WI38 (cell line): ENCODE results near the gene PRPSAP1.

Experiments used
- H3K4me3 ChIP-seq: 2 replicates; pipeline ENCODE4 v1.5.1; 2011; ENCODE audit warnings: low read depth, mild to moderate bottlenecking, control low read depth, low read length
- TF ChIP-seq, protein P1 (sequence below): IDR thresholded peaks from 2 replicates; pipeline ENCODE4 v1.5.1; 2012; ENCODE audit warnings: low read depth, mild to moderate bottlenecking, control low read depth, low read length

Gene PRPSAP1

DNA sequence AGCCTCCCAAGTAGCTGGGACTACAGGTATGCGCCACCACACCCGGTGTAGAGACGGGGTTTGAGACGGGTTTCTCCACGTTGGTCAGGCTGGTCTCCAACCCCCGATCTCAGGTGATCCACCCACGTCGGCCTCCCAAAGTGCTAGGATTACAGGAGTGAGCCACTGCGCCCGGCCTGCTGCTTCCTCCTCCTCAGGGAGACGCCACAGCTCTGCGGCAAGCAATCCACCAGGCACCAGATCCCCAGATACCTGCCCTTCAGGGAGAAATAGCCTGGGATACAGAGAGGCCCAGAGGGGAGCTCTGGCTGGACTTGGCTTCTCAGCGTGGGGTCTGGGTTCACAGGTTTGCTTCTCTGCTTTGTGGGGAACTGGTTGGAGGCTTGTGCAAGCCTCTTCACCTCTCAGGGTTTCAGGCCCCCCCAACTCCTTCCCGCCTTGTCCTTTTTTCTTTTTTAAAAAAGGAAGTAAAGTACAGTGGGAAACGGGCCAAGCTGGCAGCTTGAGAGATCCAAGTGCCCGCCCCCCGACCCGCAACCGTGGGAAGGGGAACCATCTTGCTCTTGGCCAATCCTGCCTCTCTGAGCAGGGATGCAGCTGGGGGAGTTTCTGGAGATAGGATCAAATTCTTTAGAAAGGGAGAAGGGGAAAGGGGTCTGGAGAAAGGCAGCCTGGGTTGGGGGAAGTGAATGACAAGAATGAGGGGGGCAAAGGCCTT is 28.1 kb upstream of the PRPSAP1 start:
- TF ChIP-seq, protein P1, sequence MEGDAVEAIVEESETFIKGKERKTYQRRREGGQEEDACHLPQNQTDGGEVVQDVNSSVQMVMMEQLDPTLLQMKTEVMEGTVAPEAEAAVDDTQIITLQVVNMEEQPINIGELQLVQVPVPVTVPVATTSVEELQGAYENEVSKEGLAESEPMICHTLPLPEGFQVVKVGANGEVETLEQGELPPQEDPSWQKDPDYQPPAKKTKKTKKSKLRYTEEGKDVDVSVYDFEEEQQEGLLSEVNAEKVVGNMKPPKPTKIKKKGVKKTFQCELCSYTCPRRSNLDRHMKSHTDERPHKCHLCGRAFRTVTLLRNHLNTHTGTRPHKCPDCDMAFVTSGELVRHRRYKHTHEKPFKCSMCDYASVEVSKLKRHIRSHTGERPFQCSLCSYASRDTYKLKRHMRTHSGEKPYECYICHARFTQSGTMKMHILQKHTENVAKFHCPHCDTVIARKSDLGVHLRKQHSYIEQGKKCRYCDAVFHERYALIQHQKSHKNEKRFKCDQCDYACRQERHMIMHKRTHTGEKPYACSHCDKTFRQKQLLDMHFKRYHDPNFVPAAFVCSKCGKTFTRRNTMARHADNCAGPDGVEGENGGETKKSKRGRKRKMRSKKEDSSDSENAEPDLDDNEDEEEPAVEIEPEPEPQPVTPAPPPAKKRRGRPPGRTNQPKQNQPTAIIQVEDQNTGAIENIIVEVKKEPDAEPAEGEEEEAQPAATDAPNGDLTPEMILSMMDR, result no peak
- no peak overlapping the region for H3K4me3 ChIP-seq

GRCh38 chr17:76379646-76380376 is 26.1 kb upstream of the PRPSAP1 start:
- TF ChIP-seq, protein P1, result no peak
- no peak overlapping the region for H3K4me3 ChIP-seq

DNA sequence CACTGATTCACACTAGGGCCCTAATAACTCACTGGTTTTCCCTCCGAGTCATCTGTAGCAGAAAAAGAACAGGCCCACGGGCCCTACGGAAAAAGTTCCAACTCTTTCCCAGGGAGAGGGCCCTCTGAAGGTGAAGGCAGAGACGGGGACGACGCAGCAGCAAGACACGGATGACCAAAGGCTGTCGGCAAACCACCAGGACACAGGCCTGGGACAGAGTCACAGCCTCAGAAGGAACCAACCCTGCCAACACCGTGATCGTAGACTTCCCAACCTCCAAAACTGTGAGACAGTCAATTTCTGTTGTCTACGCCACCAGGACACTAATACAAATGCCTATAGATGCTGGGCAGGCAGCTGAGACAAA is 25.5 kb upstream of the PRPSAP1 start:
- no peak overlapping the region for H3K4me3 ChIP-seq
- TF ChIP-seq, protein P1, result no peak

GRCh38 chr17:76378548-76379274 is 25.0 kb upstream of the PRPSAP1 start:
- TF ChIP-seq, protein P1, result no peak
- no peak overlapping the region for H3K4me3 ChIP-seq

DNA sequence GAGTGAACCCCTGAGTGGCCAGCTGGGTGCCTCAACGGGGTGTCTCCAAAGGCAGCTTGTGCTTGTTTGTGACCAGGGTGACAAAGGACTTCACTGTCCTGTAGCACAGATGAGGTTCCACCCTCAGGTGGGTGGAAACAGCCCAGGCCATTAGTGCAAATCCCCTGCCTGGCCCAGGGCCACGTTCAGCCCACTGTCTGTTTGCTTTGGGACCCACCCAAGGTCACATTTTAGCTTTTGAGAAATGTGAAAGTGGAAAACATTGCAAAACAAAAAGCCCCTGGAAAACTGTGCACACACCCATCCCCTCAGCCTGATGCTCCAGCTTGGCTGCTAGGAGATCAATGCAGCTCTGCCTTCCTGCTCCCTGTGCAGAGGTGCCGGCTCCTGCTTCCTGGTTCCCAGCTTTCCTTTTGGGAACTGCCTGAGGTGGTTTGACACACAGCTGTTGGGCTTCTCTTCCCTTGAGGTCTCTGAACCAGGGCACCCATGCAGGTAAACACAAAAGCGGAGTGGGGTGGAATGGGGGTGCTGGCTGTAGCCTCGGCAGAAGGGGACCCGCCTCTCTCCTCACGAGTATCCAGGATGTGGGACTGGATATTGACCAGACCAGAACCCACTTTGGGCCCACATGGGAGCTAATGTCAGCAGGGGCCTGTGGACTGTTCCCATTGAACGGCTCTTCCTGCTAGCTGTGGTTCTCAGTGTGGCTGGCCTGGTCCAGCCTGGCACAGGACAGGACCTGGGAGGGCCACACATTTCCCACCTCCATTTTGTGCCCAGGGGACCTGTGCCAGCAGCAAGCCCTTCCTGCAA is 22.8 kb upstream of the PRPSAP1 start:
- TF ChIP-seq, protein P1, result no peak
- no peak overlapping the region for H3K4me3 ChIP-seq

GRCh38 chr17:76371656-76372628 is 18.2 kb upstream of the PRPSAP1 start:
- TF ChIP-seq, protein P1, result no peak
- H3K4me3 ChIP-seq, result no peak overlapping the region
